HepG2 (cell line): ENCODE results near the gene CMIP. TPM values are rescaled to one million over a fixed set of nuclear protein-coding genes. Genes with fewer than 3 reads are reported as not detected.
"Not testable (repeated sequence)": the region's sequence is repeated elsewhere in the genome, so short reads cannot be mapped to it uniquely, and the experiment has no call there.

Experiments used
- ATAC-seq: fragments of 200-7000 bp; cut with Tn5 transposase; 3 replicates; pipeline ENCODE4 v1.9.1; 2020; ENCODE audit warnings: mild to moderate bottlenecking, moderate library complexity
- BruUV-seq: library from RNA; stranded (reverse); fragments of 400-500 nt; replicated peaks from 2 replicates; lab custom pipeline; 2021; lab: Mats Ljungman, UMichigan
- CTCF ChIA-PET: fragments of 300-600 bp; formaldehyde crosslinking; extraction: SDS; loops from one replicate; lab custom pipeline; 2021; ENCODE audit warnings: low total read pairs, inconsistent platforms, low intra/inter-chr PET ratio; lab: Yijun Ruan, JAX
- POLR2A ChIA-PET: fragments of 350-600 bp; sonication (Branson Sonifier 250); formaldehyde crosslinking; loops from one replicate; lab custom pipeline; 2020; ENCODE audit warnings: antibody characterized with exemption, inconsistent platforms; lab: Yijun Ruan, JAX
- DNase-seq: peaks from one replicate; pipeline ENCODE4 v3.0.0-alpha.2; 2015; ENCODE audit warnings: low spot score
- FAIRE-seq: peaks from 3 replicates; lab custom pipeline; 2011; peaks lifted over from hg19 to GRCh38; lab: Jason Lieb, UNC
- H2AFZ ChIP-seq: one replicate; pipeline ENCODE4 v1.6.1; 2011; ENCODE audit warnings: low read length, inconsistent platforms
- H3K27ac ChIP-seq: fragments of 300-600 bp; 3 replicates; pipeline ENCODE4 v1.8.0; 2011; ENCODE audit warnings: mixed run types, mild to moderate bottlenecking, mixed read lengths, low read length, inconsistent platforms; ENCODE audit not compliant: insufficient read depth; ENCODE audit errors: extremely low read length
- H3K27me3 ChIP-seq, 2 experiments: fragments of 200-600 bp in 1 of 2; 2 replicates in 1 of 2; 3 replicates in 1 of 2; pipeline versions ENCODE4 v1.6.0 to v1.8.0; 2011; ENCODE audit warnings: low read length in 2 of 2, mild to moderate bottlenecking in 2 of 2, moderate library complexity in 2 of 2, inconsistent platforms in 1 of 2; ENCODE audit not compliant: insufficient read depth in 2 of 2, control insufficient read depth in 1 of 2
- H3K36me3 ChIP-seq, 2 experiments: fragments of 200-600 bp in 1 of 2; replicated peaks in 1 of 2; 2 replicates in 1 of 2; 3 replicates in 1 of 2; pipeline versions ENCODE4 v1.5.1 to v1.8.0; 2011; ENCODE audit warnings: low read length in 2 of 2, inconsistent platforms in 1 of 2; ENCODE audit not compliant: insufficient read depth in 2 of 2, control insufficient read depth in 1 of 2
- H3K4me1 ChIP-seq: 2 replicates; pipeline ENCODE4 v1.5.1; 2012; ENCODE audit warnings: low read length, inconsistent platforms; ENCODE audit not compliant: insufficient read depth
- H3K4me2 ChIP-seq: 2 replicates; pipeline ENCODE4 v1.6.0; 2011; ENCODE audit warnings: low read depth, low read length, inconsistent platforms
- H3K4me3 ChIP-seq, 3 experiments: fragments of 200-600 bp in 1 of 3; sonication (generic), shearing (Covaris generic) in 1 of 3; replicated peaks in 1 of 3; 2 replicates each; pipeline ENCODE4 v1.5.1; 2011 to 2016; ENCODE audit warnings: low read length in 3 of 3, inconsistent platforms in 2 of 3, low read depth in 2 of 3, mild to moderate bottlenecking in 2 of 3, control low read depth in 1 of 3, mixed read lengths in 1 of 3; ENCODE audit not compliant: insufficient read depth in 1 of 3
- H3K79me2 ChIP-seq: one replicate; pipeline ENCODE4 v1.6.1; 2011; ENCODE audit warnings: low read length, inconsistent platforms; ENCODE audit not compliant: insufficient read depth
- H3K9ac ChIP-seq: 2 replicates; pipeline ENCODE4 v1.6.0; 2011; ENCODE audit warnings: mild to moderate bottlenecking, low read depth, low read length, inconsistent platforms; ENCODE audit not compliant: insufficient read depth
- H3K9me3 ChIP-seq: 2 replicates; pipeline ENCODE4 v1.5.1; 2012; ENCODE audit warnings: mild to moderate bottlenecking, low read length
- H4K20me1 ChIP-seq: 2 replicates; pipeline ENCODE4 v1.6.0; 2011; ENCODE audit warnings: inconsistent platforms, mild to moderate bottlenecking, low read length, moderate library complexity; ENCODE audit not compliant: insufficient read depth
- CEBPG ChIP-seq: IDR thresholded peaks from 2 replicates; pipeline ENCODE4 v1.6.1; 2016
- HNF4A ChIP-seq: sonication (generic); formaldehyde crosslinking; IDR thresholded peaks from 2 replicates; pipeline ENCODE4 v1.4.0; 2020; ENCODE audit warnings: missing genetic modification reagents
- NFE2L1 ChIP-seq: sonication (generic); formaldehyde crosslinking; IDR thresholded peaks from 2 replicates; pipeline ENCODE4 v1.4.0; 2020; ENCODE audit warnings: missing genetic modification reagents, mild to moderate bottlenecking, borderline replicate concordance
- PAF1 ChIP-seq: IDR thresholded peaks from 2 replicates; pipeline ENCODE4 v1.6.1; 2016; ENCODE audit warnings: missing genetic modification reagents, missing compliant biosample characterization
- POLR2G ChIP-seq: fragments of 200-400 bp; formaldehyde crosslinking; IDR thresholded peaks from 2 replicates; pipeline ENCODE4 v1.6.1; 2018; ENCODE audit warnings: mild to moderate bottlenecking, low read depth, low read length, moderate library complexity
- RXRA ChIP-seq: sonication (generic); formaldehyde crosslinking; IDR thresholded peaks from 2 replicates; pipeline ENCODE4 v1.5.1; 2020; ENCODE audit warnings: missing genetic modification reagents
- SP5 ChIP-seq: IDR thresholded peaks from 2 replicates; pipeline ENCODE4 v1.6.1; 2016; ENCODE audit warnings: low read depth, borderline replicate concordance
- U2AF1 ChIP-seq: fragments of 200-400 bp; formaldehyde crosslinking; optimal IDR thresholded peaks from 2 replicates; pipeline ENCODE3; 2017; ENCODE audit warnings: mild to moderate bottlenecking, low read depth, low read length
- ZFP91 ChIP-seq: sonication (generic); formaldehyde crosslinking; IDR thresholded peaks from 2 replicates; pipeline ENCODE4 v1.9.0; 2022; ENCODE audit warnings: missing genetic modification reagents, mild to moderate bottlenecking, borderline replicate concordance
- ZNF260 ChIP-seq: sonication (generic); formaldehyde crosslinking; IDR thresholded peaks from 2 replicates; pipeline ENCODE4 v1.4.0; 2020; ENCODE audit warnings: missing genetic modification reagents, low read depth, mild to moderate bottlenecking, borderline replicate concordance
- ZNF546 ChIP-seq: sonication (generic); formaldehyde crosslinking; conservative IDR thresholded peaks from 2 replicates; pipeline ENCODE4 v1.8.1; 2023; ENCODE audit warnings: mild to moderate bottlenecking, missing genetic modification reagents
- ZNF652 ChIP-seq: IDR thresholded peaks from 2 replicates; pipeline ENCODE4 v1.6.1; 2016; ENCODE audit warnings: low read depth, borderline replicate concordance
- ZNF672 ChIP-seq: sonication (generic); formaldehyde crosslinking; IDR thresholded peaks from 2 replicates; pipeline ENCODE4 v1.8.1; 2022; ENCODE audit warnings: missing genetic modification reagents
- ZNF724P ChIP-seq: sonication (generic); formaldehyde crosslinking; IDR thresholded peaks from 2 replicates; pipeline ENCODE4 v1.8.0; 2022; ENCODE audit warnings: missing genetic modification reagents, borderline replicate concordance
- ZNF770 ChIP-seq: sonication (generic); formaldehyde crosslinking; IDR thresholded peaks from 2 replicates; pipeline ENCODE4 v1.5.0; 2020; ENCODE audit warnings: mild to moderate bottlenecking, missing genetic modification reagents
- WGBS: methylation state at CpG from one replicate; pipeline ENCODE4 v1.1.6; 2017; ENCODE audit warnings: low lambda C conversion rate; 5-methylcytosine and 5-hydroxymethylcytosine counted together
- in situ Hi-C: cut with HindIII; loops from 2 replicates; pipeline ENCODE4 v1.10.0; 2017; ENCODE audit warnings: low pct_unique_long_range_greater_than_20kb; ENCODE audit not compliant: extremely low pct_ligation_motif_present
- intact Hi-C: fragments of 100-400 bp; cut with micrococcal nuclease; formaldehyde crosslinking; loops from one replicate; pipeline ENCODE4 v1.10.0; 2022; ENCODE audit not compliant: unreplicated experiment
- polyA plus RNA-seq, 8 experiments: library from polyadenylated mRNA; depleted of rRNA in 3 of 8; stranded (reverse) in 7 of 8; unstranded in 1 of 8; fragments of >200 nt; fragmentation: Illumina TruSeq in 4 of 8; extraction: Trizol in 4 of 8; gene quantifications; 2 replicates each; pipeline versions ENCODE4 v1.2.1 to v1.2.3, GENCODE V29; 2011 to 2016; ENCODE audit warnings: low read depth in 4 of 8, missing spikeins in 1 of 8, mixed read lengths in 1 of 8; ENCODE audit not compliant: insufficient read depth in 1 of 8
- total RNA-seq, 5 experiments: library from RNA; depleted of rRNA; stranded (reverse); fragments of >200 nt; fragmentation: Illumina TruSeq; extraction: Trizol; gene quantifications; 2 replicates each; pipeline ENCODE4 v1.2.3, GENCODE V29; 2016; ENCODE audit warnings: low read depth in 1 of 5

CMIP gene
- total and polyA plus RNA-seq, 2 of the 13 experiments (the other 11 are each of a cell fraction or from before 2014, with no cell fraction given) = 10.9 to 18.1 TPM

DNA sequence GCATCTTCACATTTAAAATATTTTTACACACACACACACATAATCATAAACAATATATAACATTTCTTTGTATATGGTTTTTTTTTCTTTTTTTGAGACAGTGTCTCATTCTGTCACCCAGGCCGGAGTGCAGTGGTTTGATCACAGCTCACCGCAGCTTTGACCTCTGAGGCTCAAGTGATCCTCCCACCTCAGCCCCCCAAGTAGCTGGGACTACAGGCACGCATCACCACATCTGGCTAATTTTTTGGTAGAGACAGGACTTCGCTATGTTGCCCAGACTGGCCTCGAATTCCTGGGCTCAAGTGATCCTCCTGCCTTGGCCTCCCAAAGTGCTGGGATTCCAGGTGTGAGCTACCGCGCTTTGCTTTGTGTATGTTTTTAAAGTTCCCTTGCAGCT is 78.2 kb downstream of the CMIP start:
- H3K36me3 ChIP-seq = peaks cover 9 to 47% of the 10 kb centered on the region in 2 experiments
- DNase-seq, H3K4me3 ChIP-seq, H3K4me2 ChIP-seq, intact Hi-C loops, H3K9ac ChIP-seq, POLR2A ChIA-PET, H3K27me3 ChIP-seq, H3K27ac ChIP-seq, H3K9me3 ChIP-seq, CTCF ChIA-PET, in situ Hi-C loops, H2AFZ ChIP-seq, ATAC-seq, FAIRE-seq, BruUV-seq: not testable (repeated sequence)
- WGBS = 96% methylated on average over 7 of the region's 7 CpGs
- peaks cover 65% of the 10 kb centered on the region for H3K4me1 ChIP-seq
- peak; percentile 75 for TF ChIP-seq ZNF770 (CRISPR knock-in tag)
- peaks cover 84% of the 10 kb centered on the region for H4K20me1 ChIP-seq
- peaks cover 91% of the 10 kb centered on the region for H3K79me2 ChIP-seq

GRCh38 chr16:81523387-81524115 is 78.9 kb downstream of the CMIP start:
- BruUV-seq = no TSS peak
- H3K9ac ChIP-seq = no peak overlapping the region
- in situ Hi-C loops = no loop called here
- H3K4me3 ChIP-seq = no peak overlapping the region
- H2AFZ ChIP-seq = no peak overlapping the region
- DNase-seq (no peak), FAIRE-seq (no peak), ATAC-seq (no peak)
- H3K27ac ChIP-seq = no peak overlapping the region
- H3K4me2 ChIP-seq = no peak overlapping the region
- no peaks in the 10 kb centered on the region for H3K27me3 ChIP-seq
- H3K36me3 ChIP-seq = peaks cover 5 to 41% of the 10 kb centered on the region in 2 experiments; a peak in 4 of 5 replicates
- H3K79me2 ChIP-seq = peaks cover 91% of the 10 kb centered on the region
- ChIA-PET CTCF (no interaction called here), POLR2A (no interaction called here)
- H4K20me1 ChIP-seq = peaks cover 84% of the 10 kb centered on the region
- H3K9me3 ChIP-seq = no peaks in the 10 kb centered on the region
- H3K4me1 ChIP-seq = peaks cover 66% of the 10 kb centered on the region
- intact Hi-C loops = no loop called here
- 89% methylated on average over 20 of the region's 20 CpGs for WGBS
- no peak for TF ChIP-seq ZFP91
- 0 out of 2 replicates have a peak, but pooled peaks have one; percentile 5 for TF ChIP-seq POLR2G
- TF ChIP-seq SP5 (CRISPR knock-in tag) = no peak
- no peak for TF ChIP-seq ZNF652 (CRISPR knock-in tag)
- TF ChIP-seq HNF4A (CRISPR knock-in tag) = no peak
- no peak for TF ChIP-seq U2AF1
- TF ChIP-seq CEBPG (CRISPR knock-in tag) = no peak
- 0 out of 2 replicates have a peak, but pooled peaks have one; percentile 32 for TF ChIP-seq ZNF724P (CRISPR knock-in tag)
- TF ChIP-seq ZNF260 (CRISPR knock-in tag) = no peak
- no peak for TF ChIP-seq NFE2L1 (CRISPR knock-in tag)
- TF ChIP-seq ZNF546 = no peak
- no peak for TF ChIP-seq PAF1 (CRISPR knock-in tag)
- TF ChIP-seq RXRA (CRISPR knock-in tag) = 0 out of 2 replicates have a peak, but pooled peaks have one; percentile 8
- no peak for TF ChIP-seq ZNF672 (CRISPR knock-in tag)
